HG03108 (cell line): ENCODE measurements around the gene RFX3.

Experiments used
- ATAC-seq: cut with Tn5 transposase; IDR thresholded peaks from one replicate; pipeline ENCODE4 v1.9.1; 2021; ENCODE audit warnings: moderate library complexity; ENCODE audit not compliant: unreplicated experiment

RFX3 gene

DNA sequence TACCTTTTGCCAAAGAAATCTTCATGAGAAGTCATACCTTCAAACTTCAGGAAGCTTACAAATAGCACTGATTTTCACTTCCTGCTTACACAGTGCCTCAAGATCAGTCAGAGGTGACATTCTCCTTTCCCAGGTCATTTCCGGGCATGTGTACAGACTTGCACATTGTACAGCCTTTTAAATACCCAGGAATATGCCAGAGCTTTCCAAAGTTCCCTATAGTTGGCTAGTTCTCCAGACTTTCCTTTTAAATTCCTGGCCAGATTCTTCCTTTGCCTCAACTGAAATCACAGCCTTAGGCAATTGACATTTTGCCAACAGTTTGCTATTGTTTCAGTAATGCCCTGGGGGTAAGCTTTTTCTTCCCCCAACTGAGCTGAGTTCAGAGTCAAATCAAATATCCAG lies 47.2 kb downstream of the RFX3 start:
- ATAC-seq, result peak; percentile 39

DNA sequence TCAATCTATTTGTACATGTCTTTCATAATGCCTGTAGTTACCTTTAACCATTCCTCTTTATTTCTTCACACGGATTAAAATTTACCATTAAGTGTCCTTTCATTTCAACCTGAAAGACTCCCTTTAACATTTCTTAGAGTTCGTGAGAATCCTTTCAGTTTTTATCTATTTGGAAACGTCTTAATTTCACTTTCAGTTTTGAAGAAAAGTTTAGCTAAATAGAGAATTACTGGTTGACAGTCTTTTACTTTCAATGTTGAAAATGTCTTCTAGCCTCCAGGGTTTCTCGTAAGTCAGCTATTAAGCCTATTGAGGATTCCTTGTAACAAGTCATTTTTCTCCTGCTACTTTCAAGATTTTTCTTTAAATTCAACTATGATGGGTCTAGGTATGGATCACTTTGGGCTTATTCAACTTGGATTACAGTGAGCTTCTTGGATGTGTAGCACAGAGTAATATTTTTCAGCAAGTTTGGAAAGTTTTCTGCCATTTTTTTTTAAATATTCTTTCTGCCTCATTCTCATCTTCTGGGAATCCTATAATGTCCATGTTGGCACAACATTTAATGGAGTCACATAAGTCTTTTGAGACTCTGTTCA lies 48.5 kb downstream of the RFX3 start:
- peak; percentile 32 for ATAC-seq

DNA sequence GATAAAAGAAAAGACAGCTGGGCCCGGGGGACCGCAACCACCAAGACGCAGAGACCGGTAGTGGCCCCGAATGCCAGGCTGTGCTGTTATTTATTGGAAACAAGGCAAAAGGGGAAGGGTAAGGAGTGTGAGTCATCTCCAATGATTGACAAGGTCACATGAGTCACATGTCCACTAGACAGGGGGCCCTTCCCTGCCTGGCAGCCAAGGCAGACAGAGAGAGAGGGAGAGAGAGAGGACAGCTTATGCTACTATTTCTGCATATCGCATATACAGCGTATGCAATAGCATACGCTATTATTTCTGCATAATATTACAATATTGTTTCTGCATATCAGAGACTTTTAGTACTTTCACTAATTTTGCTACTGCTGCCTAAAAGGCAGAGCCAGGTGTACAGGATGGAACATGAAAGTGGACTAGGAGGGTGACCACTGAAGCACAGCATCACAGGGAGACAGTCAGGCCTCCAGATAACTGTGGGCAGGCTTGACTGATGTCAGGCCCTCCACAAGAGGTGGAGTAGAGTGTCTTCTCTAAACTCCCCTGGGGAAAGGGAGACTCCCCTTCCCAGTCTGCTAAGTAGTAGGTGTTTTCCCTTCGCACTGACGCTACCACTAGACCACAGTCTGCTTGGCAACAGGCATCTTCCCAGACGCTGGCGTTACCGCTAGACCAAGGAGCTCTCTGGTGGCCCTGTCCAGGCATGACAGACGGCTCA lies 50.3 kb downstream of the RFX3 start:
- ATAC-seq, result no peak

DNA sequence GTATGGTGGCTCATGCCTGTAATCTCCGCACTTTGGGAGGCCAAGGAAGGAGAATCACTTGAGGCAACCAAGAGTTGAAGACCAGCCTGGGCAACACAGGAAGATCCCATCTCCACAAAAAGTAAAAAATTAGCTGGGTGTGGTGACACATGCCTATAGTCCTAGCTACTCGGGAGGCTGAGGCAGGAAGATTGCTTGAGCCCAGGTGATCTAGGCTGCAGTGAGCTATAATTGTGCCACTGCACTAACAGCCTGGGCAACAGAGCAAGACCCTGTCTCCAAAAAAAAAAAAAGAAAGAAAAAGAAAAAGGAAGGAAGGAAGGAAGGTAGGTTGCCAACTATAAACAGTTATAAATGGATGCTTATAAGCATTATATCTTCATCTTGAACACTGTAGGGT lies 51.0 kb downstream of the RFX3 start:
- ATAC-seq, result no peak

DNA sequence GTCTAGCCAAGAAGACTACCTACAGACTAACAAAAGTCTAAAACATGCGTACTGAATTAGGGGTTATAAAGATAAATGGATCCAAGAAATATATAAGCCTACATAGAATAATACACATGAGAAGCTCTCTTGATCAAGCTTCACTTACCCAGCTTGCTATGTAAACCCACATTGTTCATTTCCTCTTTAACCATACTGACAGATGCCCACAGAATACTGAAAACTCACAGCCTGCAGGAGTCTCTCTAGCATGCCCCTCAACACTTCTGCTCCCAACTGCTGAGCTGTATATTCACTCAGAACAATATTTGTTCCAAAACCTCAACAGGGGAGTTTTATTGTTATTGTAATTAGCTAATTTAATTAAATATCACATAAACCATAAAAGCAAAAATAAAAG lies 52.4 kb downstream of the RFX3 start:
- ATAC-seq, result no peak

DNA sequence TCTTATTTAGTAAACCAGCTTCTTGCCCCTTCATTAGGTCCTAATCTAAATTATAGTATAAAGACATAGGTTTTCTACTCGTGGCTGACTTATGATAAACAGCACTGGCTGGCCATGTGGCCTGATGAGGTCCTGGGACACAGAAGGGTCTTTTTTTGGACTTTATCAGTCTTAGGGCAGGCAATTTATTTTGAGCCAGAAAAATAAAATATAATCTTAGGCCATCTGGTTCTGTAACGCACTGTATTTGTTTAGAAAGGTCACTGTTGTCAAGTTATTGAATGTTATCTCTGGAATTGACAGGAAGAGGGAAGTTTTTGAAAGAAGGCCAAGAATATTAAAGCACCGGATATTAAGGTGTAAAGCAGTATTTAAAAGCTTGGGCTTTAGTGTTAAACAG lies 53.9 kb downstream of the RFX3 start:
- ATAC-seq, result no peak

DNA sequence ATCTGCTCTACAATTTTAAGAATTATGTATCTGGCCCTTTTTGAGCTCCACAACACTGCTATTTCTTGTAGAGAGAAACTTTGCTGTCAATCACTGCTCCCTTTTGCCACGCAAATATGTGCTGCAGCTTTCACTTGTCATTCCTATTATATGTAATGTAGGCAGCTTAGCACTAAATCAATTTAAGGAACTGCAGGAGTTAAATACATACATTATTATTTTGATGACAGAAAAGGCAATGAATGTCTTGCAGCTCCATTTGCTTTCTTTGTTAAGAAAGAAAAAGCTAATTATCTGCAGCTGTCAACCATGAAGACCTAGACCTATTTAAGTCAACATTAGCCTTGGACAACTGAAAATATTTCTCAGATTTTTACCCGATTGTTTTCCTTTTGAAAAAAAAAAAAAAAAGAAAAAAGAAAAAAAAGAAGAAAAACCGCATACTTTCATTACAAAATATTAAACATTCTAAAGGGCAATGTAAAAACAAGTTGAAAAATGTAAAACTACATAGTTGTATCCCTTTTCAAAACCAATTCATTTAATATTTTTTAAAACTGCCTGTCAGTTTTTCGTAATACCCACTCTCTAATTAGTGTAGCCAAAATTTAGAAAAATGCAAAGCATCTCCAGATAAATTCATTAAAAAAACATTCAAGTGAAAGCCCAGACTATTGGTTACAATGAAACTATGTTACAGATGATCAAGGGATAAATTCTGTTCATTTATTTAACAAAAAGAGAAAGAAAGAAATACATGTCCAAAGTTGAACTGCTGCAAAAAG lies 57.2 kb downstream of the RFX3 start:
- ATAC-seq, result no peak

DNA sequence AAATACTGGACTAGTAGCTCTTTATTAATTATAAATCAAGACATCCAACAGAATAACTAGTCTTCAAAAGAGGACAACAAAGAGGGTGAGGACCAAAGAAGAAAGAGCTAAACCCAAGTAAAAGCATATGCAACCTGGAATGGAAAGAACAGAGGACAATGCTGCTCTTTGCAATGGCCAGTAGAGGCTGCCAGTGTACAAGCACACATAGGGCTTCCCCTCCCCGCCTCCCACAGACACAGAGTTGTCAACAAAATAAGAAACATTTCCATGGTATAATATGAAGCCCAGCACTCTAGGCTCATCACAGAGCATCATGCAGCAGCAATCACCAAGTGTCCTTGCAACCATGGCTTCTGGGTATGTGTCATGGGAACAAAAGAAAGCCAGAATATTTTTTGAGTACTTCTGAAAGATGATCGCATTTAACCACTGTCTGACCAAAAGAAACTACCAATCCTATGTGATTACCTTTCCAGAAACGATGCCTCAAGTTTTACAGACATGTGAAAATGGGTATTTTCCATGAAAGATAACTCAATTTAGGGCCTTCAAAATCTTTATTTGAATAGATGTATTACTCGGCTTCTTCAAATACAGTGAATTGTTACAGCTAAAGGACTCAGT lies 58.1 kb downstream of the RFX3 start:
- peak; percentile 95 for ATAC-seq

DNA sequence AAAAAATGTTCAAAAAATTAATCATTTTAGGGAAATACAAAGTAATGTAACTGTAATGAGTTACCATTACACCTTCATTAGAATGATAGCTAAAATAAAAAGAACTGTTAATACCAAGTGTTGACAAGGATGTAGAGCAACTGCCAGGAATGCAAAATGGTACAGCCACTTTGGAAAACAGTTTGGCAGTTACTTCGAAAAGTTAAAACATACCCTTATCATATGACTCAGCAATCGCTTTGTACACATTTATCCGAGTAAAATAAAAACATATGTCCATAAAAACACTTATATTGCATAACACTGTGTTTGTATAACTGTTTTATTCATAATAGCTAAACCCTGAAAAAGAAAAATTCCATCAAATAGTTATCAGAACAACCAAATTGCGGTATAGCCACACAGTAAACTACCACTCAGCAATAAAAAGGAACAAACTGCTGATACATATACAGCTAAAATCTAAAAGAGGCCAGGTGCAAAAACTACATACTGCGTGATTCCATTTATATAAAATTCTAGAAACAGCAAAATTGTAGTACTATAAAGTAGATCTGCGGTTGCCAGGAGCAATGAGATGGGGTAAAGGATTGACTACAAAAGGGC lies 61.7 kb downstream of the RFX3 start:
- ATAC-seq, result no peak

DNA sequence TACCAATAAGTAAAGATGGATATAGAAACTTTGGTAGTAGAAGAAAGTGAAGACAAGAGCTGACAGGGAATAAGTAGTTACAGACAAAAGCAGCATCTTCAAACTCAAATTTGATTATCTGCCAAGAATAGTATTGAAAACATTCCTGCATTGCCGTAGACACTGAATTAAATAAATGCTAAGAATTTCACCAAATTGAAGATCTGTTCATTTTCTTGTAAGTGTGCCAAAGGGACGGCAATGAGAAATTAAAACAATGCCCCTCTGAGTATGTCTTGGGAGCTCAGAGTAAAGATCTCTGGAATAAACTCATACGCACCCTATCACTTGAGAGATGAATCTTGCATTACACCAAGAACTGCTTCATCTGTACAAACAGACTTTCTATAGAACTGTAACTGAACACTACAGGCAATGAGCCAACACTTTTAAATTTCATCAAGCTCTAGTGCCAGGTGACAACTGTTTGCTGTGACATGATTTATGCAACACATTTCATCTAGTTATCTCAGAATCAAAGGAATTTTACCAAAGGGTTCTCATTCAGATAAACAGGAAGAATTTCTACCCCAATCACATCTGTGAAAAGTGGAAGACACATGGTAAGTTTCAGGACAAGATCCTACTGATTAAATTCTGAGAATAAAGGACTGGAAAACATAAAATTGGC lies 66.9 kb downstream of the RFX3 start:
- no peak for ATAC-seq

DNA sequence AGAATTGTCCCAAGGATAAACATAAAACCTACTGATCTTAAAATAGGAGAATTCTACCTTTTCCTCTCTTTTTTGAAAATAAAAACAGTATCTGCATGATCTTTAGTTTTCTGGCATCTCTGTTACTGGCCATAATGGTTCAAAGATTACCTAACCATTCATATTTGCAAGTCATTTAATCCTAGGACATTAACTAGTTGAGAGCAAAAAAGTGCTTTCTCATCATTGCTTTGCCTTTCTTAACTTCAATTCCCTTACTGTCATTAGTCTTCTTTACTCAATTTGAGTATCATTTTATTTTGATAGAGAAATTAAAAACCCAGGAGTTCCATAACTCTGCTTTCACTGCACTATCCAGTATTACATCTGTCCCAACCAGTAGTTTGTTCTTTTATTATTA lies 68.6 kb downstream of the RFX3 start:
- ATAC-seq, result no peak

DNA sequence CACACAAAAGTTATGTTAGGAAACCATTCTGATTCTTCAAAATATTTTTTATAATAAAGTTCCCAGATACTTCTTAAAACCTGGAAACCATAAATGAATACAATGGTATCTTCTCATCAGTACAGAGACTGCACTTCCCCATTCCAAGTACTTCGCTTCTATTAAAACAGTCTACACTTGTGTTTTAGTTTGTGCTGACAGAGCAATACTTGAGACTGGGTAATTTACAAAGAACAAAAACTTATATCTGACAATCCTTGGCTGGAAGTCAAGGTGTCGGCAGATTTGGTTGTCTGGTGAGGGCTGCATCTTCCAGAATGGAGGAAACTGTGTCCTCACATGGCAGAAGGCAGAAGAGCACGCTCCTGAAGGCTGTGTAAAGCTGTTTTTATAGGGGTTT lies 70.1 kb downstream of the RFX3 start:
- no peak for ATAC-seq

DNA sequence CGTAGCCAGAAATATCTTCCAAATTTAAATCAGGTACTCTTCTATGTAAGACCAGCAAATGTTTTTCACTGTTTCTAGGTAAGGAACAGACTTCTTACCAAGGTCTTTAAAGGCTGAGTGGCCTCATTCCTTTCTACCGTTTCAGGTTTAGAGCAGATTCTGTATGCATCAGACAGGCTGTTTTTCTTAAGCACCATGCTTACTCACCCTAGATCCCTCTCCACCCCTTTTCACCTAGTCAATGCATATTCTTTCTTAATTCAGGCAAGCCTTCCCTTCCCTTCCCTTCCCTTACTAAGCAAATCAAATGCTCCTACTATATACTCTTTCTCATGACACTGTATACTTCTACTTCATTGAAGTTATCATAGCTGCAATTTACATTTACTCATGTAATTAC lies 70.7 kb downstream of the RFX3 start:
- ATAC-seq, result no peak

DNA sequence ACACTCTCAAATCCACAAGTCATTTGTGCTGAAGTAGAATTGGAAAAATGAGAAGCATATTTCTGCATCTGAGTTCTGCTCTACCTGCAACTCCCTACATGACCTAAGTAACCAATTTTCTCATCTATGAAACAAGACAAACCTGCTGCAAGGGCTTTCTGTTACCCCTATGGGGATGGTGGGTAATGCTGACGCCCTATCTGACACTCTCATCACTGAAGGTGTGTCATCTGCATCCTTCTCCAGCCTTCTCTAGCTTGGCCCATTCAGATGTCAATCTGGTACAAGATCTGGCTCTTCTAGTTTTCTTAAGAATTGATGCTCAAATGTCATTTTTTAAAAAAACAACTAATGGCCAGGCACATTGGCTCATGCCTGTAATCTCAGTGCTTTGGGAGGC lies 73.8 kb downstream of the RFX3 start:
- no peak for ATAC-seq

DNA sequence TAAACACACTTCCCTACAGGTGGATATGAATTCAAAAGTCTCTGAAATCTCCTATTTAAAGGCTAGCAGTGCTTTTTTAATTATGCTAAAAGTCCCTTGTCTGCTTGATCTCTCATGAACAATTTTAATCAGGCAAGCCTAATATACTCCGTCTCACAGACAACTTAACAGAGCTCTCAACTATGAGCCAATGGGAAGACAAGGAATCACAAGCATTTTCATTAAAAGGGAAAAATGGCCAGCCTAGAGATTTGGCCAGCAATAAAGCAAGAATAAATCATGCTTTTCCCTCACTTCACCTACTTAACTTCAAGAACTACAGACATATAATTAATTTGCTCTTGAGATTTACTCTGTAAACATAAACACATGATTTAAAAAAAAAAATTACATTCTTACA lies 78.0 kb downstream of the RFX3 start:
- ATAC-seq, result no peak

DNA sequence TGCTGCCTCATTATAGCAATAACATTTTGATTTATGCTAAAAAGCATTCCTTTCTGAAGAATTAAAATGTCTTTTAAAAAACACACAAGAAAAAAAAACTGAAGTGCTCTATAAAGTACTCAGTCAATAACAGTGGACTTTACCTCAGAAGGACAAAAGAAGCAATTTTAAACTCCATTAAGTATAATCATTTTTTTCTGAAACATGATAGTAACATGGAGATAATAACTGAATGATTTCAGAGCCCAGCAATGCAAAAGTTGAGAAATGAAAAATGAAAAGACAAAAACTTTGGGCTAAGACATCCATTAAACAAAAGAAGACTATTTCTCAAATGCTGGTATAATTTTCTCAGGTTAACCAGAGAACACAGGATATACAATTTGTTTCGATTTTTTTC lies 78.7 kb downstream of the RFX3 start:
- ATAC-seq, result no peak

DNA sequence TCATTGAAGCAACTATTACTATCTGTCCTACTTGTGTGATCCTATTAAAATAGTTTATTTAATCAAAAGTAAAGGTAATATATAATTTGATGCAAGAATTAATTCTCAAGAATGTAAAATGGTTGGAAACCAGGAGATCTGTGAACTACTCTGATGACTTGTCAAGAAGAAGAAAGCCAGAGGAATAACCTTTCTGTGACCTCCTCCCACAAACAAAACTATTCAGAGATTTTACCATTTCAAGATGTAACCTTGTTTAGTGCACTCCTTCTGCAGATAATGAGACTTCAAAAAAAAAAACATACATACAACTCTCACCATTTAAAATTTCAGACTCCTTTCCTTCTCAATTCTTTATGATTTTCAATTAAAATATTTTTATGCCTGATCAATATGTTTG lies 79.5 kb downstream of the RFX3 start:
- no peak for ATAC-seq

DNA sequence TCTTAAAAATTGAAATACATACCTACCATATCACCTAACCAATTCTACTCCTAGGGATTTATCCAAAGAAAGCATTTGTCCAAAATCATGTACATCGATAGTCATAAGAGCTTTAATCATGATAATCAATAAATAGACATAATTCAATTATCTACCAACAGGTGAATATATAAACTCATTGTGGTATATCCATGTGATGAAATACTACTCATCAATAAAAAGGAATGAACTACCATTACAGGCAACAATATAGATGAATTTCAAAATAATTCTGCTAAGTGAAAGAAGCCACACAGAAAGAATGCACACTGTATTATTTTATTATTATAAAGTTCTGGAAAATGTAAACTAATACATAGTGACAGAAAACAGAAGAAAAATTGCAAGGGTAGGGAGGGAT lies 81.8 kb downstream of the RFX3 start:
- no peak for ATAC-seq

DNA sequence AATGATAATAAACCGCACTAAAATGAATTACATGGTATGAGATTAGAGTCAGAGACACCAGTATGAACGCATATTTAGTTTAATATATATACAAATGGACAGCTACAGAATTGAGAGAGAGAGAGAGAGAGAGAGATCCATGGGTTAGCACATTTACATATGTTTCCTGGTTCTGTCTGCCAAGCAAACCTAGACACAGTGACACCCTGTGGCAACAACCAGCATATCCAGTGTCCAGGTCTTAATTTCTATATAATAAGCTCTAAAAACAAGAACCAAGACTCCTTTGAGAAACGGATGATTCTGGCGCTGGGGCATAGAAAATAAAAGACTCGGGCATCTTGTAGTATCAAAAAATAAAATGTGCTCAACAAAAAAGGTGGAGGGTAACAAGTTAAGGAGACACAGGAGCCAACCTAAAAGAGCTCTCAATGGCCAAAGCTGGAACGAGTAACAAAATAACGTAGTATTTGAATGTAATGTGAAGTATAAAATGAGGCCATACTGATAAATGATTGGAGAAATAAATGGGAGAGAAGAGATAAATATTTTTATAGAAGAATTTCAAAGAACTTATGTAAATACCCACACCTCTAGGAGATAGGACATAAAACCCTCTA lies 84.5 kb downstream of the RFX3 start:
- peak; percentile 70 for ATAC-seq

DNA sequence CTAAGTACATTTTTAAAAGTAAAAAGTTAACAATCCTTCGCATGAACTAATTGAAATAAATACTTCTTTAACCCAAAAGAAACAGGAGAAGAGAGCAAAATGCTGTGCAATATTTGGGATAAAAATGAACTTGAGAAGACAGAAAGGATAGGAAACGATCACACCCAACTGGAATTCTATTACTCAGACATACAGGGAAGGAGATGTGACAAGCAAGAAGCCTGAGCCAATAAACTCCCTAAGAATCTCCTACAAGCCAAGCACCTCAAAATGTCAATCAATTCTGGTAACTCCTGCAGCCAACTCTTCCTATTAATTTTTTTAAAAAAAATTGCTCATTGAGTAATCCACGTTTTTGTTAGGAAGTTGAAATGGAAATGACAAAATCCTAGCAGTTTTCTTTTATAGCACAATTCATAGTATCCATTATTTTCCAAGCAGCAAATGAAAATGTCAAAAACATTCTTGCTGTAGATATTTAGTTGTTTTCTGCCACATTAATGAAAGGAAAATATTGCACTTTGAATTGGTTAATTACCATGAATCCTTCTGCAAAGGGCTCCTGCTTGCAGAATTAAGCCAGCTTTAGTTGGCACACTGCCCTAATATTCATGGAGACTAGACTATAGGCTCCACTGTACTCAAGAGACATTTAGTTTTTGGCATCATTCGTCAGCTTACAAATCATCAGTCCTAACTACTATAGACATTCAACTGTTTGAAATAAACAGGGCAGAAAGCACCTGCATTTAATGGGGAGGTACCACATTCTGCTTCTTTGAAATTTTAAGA lies 89.0 kb downstream of the RFX3 start:
- ATAC-seq, result no peak
